OCI-LY1 (cell line): ENCODE measurements around the gene NECTIN3.

Experiments
- H2AFZ ChIP-seq: fragments of 200-600 bp; sonication (generic), shearing (Covaris generic); 2 replicates; pipeline ENCODE4 v1.6.0; 2014; ENCODE audit warnings: antibody characterized with exemption, mild to moderate bottlenecking, low read length
- H3F3A ChIP-seq: fragments of 200-600 bp; sonication (generic), shearing (Covaris generic); 2 replicates; pipeline ENCODE4 v1.6.0; 2014; ENCODE audit warnings: mild to moderate bottlenecking, antibody characterized with exemption, low read length, moderate library complexity; ENCODE audit not compliant: insufficient read depth
- H3K27ac ChIP-seq: fragments of 200-600 bp; sonication (generic); 2 replicates; pipeline ENCODE4 v1.5.1; 2014; ENCODE audit warnings: low read length, mixed run types, mild to moderate bottlenecking, low read depth; ENCODE audit not compliant: poor library complexity, severe bottlenecking
- H3K27me3 ChIP-seq: fragments of 200-600 bp; sonication (generic); 2 replicates; pipeline ENCODE4 v1.6.0; 2014; ENCODE audit warnings: antibody characterized with exemption, mild to moderate bottlenecking, low read length, moderate library complexity; ENCODE audit not compliant: insufficient read depth
- H3K36me3 ChIP-seq: fragments of 200-600 bp; sonication (generic); 2 replicates; pipeline ENCODE4 v1.6.1; 2014; ENCODE audit warnings: mild to moderate bottlenecking, antibody characterized with exemption, low read length, moderate library complexity, mixed read lengths; ENCODE audit not compliant: insufficient read depth
- H3K4me1 ChIP-seq: fragments of 200-600 bp; sonication (generic); 2 replicates; pipeline ENCODE4 v1.5.1; 2014; ENCODE audit warnings: mild to moderate bottlenecking, low read length, moderate library complexity; ENCODE audit not compliant: insufficient read depth, severe bottlenecking
- H3K4me2 ChIP-seq: fragments of 200-600 bp; sonication (generic), shearing (Covaris generic); 2 replicates; pipeline ENCODE4 v1.6.1; 2014; ENCODE audit warnings: low read length
- H3K4me3 ChIP-seq: fragments of 200-600 bp; sonication (generic); 2 replicates; pipeline ENCODE4 v1.5.1; 2014; ENCODE audit warnings: low read length, low read depth, mild to moderate bottlenecking, mixed read lengths; ENCODE audit not compliant: poor library complexity, severe bottlenecking
- H3K79me2 ChIP-seq: fragments of 200-600 bp; shearing (Covaris generic); 2 replicates; pipeline ENCODE4 v1.6.1; 2016; ENCODE audit warnings: mixed run types, low read length, mixed read lengths; ENCODE audit not compliant: insufficient read depth
- H3K9ac ChIP-seq: fragments of 200-600 bp; sonication (generic), shearing (Covaris generic); 2 replicates; pipeline ENCODE4 v1.6.1; 2014; ENCODE audit warnings: mild to moderate bottlenecking, low read length, mixed read lengths
- H3K9me2 ChIP-seq: fragments of 200-600 bp; sonication (generic), shearing (Covaris generic); 2 replicates; pipeline ENCODE4 v1.6.1; 2014; ENCODE audit warnings: low read depth, mild to moderate bottlenecking, low read length, mixed read lengths
- H3K9me3 ChIP-seq: fragments of 200-600 bp; shearing (Covaris generic); 2 replicates; pipeline ENCODE4 v1.6.1; 2014; ENCODE audit warnings: low read length, mixed read lengths
- H4K20me1 ChIP-seq: fragments of 200-600 bp; sonication (generic), shearing (Covaris generic); 2 replicates; pipeline ENCODE4 v1.6.0; 2016; ENCODE audit warnings: mild to moderate bottlenecking, low read length; ENCODE audit not compliant: insufficient read depth
- CTCF ChIP-seq: fragments of 200-600 bp; sonication (generic), shearing (Covaris generic); IDR thresholded peaks from 2 replicates; pipeline ENCODE4 v1.5.1; 2017; ENCODE audit warnings: mild to moderate bottlenecking, antibody characterized with exemption, low read length, moderate library complexity, mixed read lengths
- EZH2 ChIP-seq: fragments of 200-600 bp; sonication (generic), shearing (Covaris generic); IDR thresholded peaks from 2 replicates; pipeline ENCODE4 v1.8.0; 2017; ENCODE audit warnings: borderline replicate concordance, mixed run types, mild to moderate bottlenecking, antibody characterized with exemption, low read length, moderate library complexity, mixed read lengths

The NECTIN3 gene

GRCh38 chr3:111165411-111165810 is 93.8 kb downstream of the NECTIN3 start:
- no peaks in the 10 kb centered on the region for H3K4me1 ChIP-seq
- no peaks in the 10 kb centered on the region for H3K79me2 ChIP-seq
- no peaks in the 10 kb centered on the region for H3F3A ChIP-seq
- H3K27me3 ChIP-seq, result no peaks in the 10 kb centered on the region
- no peak overlapping the region for H2AFZ ChIP-seq
- TF ChIP-seq EZH2 (no peak), CTCF (no peak)
- no peak overlapping the region for H3K4me3 ChIP-seq
- H3K9ac ChIP-seq, result no peak overlapping the region
- no peaks in the 10 kb centered on the region for H3K9me3 ChIP-seq
- H3K36me3 ChIP-seq, result no peaks in the 10 kb centered on the region
- H3K4me2 ChIP-seq, result no peak overlapping the region
- H3K27ac ChIP-seq, result no peak overlapping the region
- H3K9me2 ChIP-seq, result no peaks in the 10 kb centered on the region
- no peaks in the 10 kb centered on the region for H4K20me1 ChIP-seq

DNA sequence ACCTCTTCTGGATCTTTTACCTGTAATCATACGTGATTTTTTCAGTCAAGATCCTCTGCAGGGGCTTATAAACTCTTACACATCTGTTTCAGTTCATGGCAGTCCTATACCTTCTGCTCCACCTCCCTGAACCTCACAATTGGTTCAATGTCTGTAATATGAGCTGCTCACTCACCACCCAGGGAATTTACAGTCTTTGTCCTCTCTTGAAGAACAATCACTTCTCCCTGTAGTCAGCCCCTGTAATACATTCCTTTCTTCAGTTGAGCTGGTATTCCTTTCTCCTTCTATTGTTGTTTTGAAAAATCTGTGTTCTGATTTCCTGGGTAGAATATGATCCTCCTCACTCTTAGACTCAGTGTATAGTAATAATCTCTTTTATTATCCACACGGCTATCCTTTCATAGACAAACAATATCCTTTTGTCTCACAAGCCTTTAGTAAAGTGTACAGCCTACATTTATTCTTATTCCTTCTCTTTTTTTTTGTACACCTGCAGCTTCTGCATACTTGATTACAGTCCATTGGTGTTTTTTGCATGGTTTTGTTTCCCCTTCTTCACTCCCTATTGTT is 101.8 kb downstream of the NECTIN3 start:
- Histone ChIP-seq H2AFZ (no peak overlapping the region), H3K9me2 (no peaks in the 10 kb centered on the region), H3K9me3 (no peaks in the 10 kb centered on the region), H3F3A (no peaks in the 10 kb centered on the region), H3K4me1 (no peaks in the 10 kb centered on the region), H3K79me2 (no peaks in the 10 kb centered on the region), H3K27ac (no peak overlapping the region), H3K4me3 (no peak overlapping the region), H4K20me1 (no peaks in the 10 kb centered on the region), H3K27me3 (no peaks in the 10 kb centered on the region), H3K9ac (no peak overlapping the region), H3K4me2 (no peak overlapping the region), H3K36me3 (no peaks in the 10 kb centered on the region)
- TF ChIP-seq EZH2 (no peak), CTCF (no peak)

DNA sequence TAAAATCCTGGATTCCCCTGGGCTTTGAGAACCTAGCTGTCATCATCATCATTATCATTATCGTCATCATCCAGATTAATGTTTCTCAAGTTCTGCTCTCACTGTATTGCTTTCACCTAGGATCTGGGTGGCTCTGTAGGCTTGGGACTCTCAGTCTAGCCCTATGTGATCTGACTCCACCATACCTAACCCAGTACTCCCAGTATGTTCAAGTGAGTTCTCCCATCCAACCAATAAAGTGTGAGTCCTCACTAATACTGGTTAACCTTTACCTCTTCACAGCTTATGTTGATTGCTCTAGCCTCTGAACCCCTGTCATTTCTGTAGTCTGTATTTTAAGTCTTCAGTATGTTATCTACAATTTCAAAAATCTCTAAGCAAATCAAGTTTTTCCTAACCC is 102.3 kb downstream of the NECTIN3 start:
- Histone ChIP-seq H3K27me3 (no peaks in the 10 kb centered on the region), H3K79me2 (no peaks in the 10 kb centered on the region), H3K36me3 (no peaks in the 10 kb centered on the region), H3F3A (no peaks in the 10 kb centered on the region), H3K9ac (no peak overlapping the region), H3K4me1 (no peaks in the 10 kb centered on the region), H4K20me1 (no peaks in the 10 kb centered on the region), H3K9me3 (no peaks in the 10 kb centered on the region), H3K9me2 (no peaks in the 10 kb centered on the region), H2AFZ (no peak overlapping the region), H3K27ac (no peak overlapping the region), H3K4me2 (no peak overlapping the region), H3K4me3 (no peak overlapping the region)
- TF ChIP-seq CTCF (no peak), EZH2 (no peak)
